GM12878 (cell line): Measurements from ENCODE around the gene PHRF1. TPM values are rescaled to one million over a fixed set of nuclear protein-coding genes. Genes with fewer than 3 reads are reported as not detected.

Source experiments
- ATF7 ChIP-seq: fragments of 450-650 bp; IDR thresholded peaks from 2 replicates; pipeline ENCODE4 v1.6.1; 2016; ENCODE audit warnings: low read depth, mild to moderate bottlenecking
- POLR2A ChIP-seq: IDR thresholded peaks from 2 replicates; pipeline ENCODE4 v1.6.1; 2011; ENCODE audit warnings: low read depth, mild to moderate bottlenecking, low read length
- POU2F2 ChIP-seq: IDR thresholded peaks from 3 replicates; pipeline ENCODE4 v1.6.1; 2011; ENCODE audit warnings: low read depth, mild to moderate bottlenecking, low read length, borderline replicate concordance
- RCOR1 ChIP-seq: conservative IDR thresholded peaks from 2 replicates; pipeline ENCODE4 v1.6.1; 2012; ENCODE audit warnings: low read depth, low read length, improper control_type of control experiment
- SIX5 ChIP-seq: IDR thresholded peaks from 2 replicates; pipeline ENCODE4 v1.6.1; 2011; ENCODE audit warnings: mild to moderate bottlenecking, low read depth, low read length, moderate library complexity; ENCODE audit not compliant: severe bottlenecking
- TCF3 ChIP-seq: IDR thresholded peaks from 2 replicates; pipeline ENCODE4 v1.6.1; 2012; ENCODE audit warnings: low read depth, mild to moderate bottlenecking, low read length, borderline replicate concordance; ENCODE audit not compliant: insufficient read depth
- ZNF274 ChIP-seq: IDR thresholded peaks from one replicate; pipeline ENCODE4 v1.8.0; 2011; ENCODE audit not compliant: insufficient read length, insufficient read depth
- polyA plus RNA-seq, 11 experiments: library from polyadenylated mRNA; depleted of rRNA in 4 of 11; unstranded in 6 of 11; stranded (reverse) in 5 of 11; fragments of >200 nt; fragmentation: Nextera tagmentation in 4 of 11; fragmentation: Illumina TruSeq in 1 of 11; extraction: Ambion mirVana in 4 of 11; extraction: Trizol in 1 of 11; gene quantifications; 1 replicate in 1 of 11; 2 replicates in 10 of 11; pipeline versions ENCODE4 v1.2.1 to v1.2.3, GENCODE V29; 2011 to 2016; ENCODE audit warnings: inconsistent platforms in 2 of 11, missing spikeins in 2 of 11, low read depth in 1 of 11
- total RNA-seq, 4 experiments: library from RNA; depleted of rRNA in 3 of 4; stranded (reverse); fragments of >200 nt in 3 of 4; fragmentation: Illumina TruSeq in 1 of 4; extraction: Trizol in 1 of 4; gene quantifications; 2 replicates each; pipeline versions ENCODE4 v1.2.1 to v1.2.3, GENCODE V29; 2013 to 2021
- TF ChIP-seq, protein P1 (sequence below): fragments of 150-350 bp; IDR thresholded peaks from 2 replicates; pipeline ENCODE4 v1.6.1; 2016; ENCODE audit warnings: low read depth, low read length
- TF ChIP-seq, protein P2 (sequence below): fragments of 450-650 bp; formaldehyde crosslinking; IDR thresholded peaks from 2 replicates; pipeline ENCODE4 v1.4.0; 2022; ENCODE audit warnings: mild to moderate bottlenecking, moderate library complexity
- TF ChIP-seq, protein P3 (sequence below): fragments of 450-650 bp; IDR thresholded peaks from 2 replicates; pipeline ENCODE4 v1.6.1; 2018; ENCODE audit warnings: mild to moderate bottlenecking, low read depth, moderate library complexity; ENCODE audit not compliant: partially characterized antibody
- TF ChIP-seq, protein P4 (sequence below): fragments of 450-650 bp; IDR thresholded peaks from 2 replicates; pipeline ENCODE4 v1.6.1; 2017; ENCODE audit warnings: mild to moderate bottlenecking, low read depth, inconsistent platforms; ENCODE audit not compliant: poor library complexity, severe bottlenecking
- TF ChIP-seq, protein P5 (sequence below): IDR thresholded peaks from 2 replicates; pipeline ENCODE4 v1.6.1; 2012; ENCODE audit warnings: low read depth, low read length, improper control_type of control experiment
- TF ChIP-seq, protein P6 (sequence below): fragments of 450-650 bp; IDR thresholded peaks from 2 replicates; pipeline ENCODE4 v1.6.1; 2016; ENCODE audit warnings: mild to moderate bottlenecking
- TF ChIP-seq, protein P7 (sequence below): fragments of 450-650 bp; IDR thresholded peaks from 2 replicates; pipeline ENCODE4 v1.6.1; 2014; ENCODE audit warnings: mild to moderate bottlenecking

The PHRF1 gene
- total and polyA plus RNA-seq, 10 of the 15 experiments (the other 5 are each of a cell fraction or from before 2014, with no cell fraction given): 0.13 to 43.5 (median 15.1) TPM

DNA sequence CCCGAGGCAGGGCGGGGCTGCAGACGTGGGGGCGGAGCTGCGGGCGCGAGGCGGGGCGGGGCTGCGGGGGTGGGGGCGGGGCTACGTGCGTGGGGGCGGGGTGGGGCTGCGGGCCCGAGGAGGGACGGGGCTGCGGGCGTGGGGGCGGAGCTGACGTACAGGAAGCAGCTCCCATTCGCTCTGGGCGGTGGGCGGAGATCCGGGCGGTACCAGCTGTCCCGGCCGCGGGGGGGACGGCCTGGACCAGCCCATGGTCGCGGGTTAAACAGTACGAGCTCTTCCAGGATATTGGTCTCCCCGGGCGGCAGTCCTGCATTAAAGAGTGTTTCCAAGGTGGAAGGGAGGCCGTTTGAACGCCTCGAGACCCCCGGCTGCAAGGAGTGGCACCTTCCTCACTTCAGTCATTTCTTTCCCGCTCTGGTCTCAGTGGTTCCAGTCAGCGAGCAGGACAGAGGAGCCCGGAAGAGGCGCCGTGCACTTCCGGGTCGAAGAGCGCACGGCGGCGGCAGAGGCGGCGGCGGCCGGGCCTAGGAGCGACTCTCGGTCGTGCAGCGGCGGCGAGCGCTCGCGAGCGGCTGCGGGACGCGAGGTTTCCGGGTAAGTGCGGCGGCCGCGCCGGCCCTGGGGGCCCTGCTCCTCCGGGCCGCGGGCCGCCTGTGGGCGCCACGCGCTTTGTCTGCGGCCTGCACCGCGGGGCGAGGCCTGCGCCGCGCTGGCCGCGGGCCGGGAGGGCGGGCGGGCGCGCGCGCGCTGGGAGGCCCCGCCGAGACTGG lies at the start of gene PHRF1 (continued):
- TF ChIP-seq, protein P1, sequence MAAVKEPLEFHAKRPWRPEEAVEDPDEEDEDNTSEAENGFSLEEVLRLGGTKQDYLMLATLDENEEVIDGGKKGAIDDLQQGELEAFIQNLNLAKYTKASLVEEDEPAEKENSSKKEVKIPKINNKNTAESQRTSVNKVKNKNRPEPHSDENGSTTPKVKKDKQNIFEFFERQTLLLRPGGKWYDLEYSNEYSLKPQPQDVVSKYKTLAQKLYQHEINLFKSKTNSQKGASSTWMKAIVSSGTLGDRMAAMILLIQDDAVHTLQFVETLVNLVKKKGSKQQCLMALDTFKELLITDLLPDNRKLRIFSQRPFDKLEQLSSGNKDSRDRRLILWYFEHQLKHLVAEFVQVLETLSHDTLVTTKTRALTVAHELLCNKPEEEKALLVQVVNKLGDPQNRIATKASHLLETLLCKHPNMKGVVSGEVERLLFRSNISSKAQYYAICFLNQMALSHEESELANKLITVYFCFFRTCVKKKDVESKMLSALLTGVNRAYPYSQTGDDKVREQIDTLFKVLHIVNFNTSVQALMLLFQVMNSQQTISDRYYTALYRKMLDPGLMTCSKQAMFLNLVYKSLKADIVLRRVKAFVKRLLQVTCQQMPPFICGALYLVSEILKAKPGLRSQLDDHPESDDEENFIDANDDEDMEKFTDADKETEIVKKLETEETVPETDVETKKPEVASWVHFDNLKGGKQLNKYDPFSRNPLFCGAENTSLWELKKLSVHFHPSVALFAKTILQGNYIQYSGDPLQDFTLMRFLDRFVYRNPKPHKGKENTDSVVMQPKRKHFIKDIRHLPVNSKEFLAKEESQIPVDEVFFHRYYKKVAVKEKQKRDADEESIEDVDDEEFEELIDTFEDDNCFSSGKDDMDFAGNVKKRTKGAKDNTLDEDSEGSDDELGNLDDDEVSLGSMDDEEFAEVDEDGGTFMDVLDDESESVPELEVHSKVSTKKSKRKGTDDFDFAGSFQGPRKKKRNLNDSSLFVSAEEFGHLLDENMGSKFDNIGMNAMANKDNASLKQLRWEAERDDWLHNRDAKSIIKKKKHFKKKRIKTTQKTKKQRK: no peak
- TF ChIP-seq RCOR1 (no peak), TCF3 (no peak), ZNF274 (no peak), POU2F2 (peak; percentile 60; the same call in 1 of the 3 replicates), POLR2A (peak; percentile 89), ATF7 (peak; percentile 100), SIX5 (peak; percentile 49)
- TF ChIP-seq, protein P2, sequence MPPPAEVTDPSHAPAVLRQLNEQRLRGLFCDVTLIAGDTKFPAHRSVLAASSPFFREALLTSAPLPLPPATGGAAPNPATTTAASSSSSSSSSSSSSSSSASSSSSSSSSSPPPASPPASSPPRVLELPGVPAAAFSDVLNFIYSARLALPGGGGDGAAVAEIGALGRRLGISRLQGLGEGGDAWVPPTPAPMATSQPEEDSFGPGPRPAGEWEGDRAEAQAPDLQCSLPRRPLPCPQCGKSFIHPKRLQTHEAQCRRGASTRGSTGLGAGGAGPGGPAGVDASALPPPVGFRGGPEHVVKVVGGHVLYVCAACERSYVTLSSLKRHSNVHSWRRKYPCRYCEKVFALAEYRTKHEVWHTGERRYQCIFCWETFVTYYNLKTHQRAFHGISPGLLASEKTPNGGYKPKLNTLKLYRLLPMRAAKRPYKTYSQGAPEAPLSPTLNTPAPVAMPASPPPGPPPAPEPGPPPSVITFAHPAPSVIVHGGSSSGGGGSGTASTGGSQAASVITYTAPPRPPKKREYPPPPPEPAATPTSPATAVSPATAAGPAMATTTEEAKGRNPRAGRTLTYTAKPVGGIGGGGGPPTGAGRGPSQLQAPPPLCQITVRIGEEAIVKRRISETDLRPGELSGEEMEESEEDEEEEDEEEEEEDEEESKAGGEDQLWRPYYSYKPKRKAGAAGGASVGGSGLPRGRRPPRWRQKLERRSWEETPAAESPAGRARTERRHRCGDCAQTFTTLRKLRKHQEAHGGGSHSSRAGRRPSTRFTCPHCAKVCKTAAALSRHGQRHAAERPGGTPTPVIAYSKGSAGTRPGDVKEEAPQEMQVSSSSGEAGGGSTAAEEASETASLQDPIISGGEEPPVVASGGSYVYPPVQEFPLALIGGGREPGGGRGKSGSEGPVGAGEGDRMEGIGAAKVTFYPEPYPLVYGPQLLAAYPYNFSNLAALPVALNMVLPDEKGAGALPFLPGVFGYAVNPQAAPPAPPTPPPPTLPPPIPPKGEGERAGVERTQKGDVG: no peak
- TF ChIP-seq, protein P3, sequence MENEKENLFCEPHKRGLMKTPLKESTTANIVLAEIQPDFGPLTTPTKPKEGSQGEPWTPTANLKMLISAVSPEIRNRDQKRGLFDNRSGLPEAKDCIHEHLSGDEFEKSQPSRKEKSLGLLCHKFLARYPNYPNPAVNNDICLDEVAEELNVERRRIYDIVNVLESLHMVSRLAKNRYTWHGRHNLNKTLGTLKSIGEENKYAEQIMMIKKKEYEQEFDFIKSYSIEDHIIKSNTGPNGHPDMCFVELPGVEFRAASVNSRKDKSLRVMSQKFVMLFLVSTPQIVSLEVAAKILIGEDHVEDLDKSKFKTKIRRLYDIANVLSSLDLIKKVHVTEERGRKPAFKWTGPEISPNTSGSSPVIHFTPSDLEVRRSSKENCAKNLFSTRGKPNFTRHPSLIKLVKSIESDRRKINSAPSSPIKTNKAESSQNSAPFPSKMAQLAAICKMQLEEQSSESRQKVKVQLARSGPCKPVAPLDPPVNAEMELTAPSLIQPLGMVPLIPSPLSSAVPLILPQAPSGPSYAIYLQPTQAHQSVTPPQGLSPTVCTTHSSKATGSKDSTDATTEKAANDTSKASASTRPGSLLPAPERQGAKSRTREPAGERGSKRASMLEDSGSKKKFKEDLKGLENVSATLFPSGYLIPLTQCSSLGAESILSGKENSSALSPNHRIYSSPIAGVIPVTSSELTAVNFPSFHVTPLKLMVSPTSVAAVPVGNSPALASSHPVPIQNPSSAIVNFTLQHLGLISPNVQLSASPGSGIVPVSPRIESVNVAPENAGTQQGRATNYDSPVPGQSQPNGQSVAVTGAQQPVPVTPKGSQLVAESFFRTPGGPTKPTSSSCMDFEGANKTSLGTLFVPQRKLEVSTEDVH: peak; percentile 94
- TF ChIP-seq, protein P4, sequence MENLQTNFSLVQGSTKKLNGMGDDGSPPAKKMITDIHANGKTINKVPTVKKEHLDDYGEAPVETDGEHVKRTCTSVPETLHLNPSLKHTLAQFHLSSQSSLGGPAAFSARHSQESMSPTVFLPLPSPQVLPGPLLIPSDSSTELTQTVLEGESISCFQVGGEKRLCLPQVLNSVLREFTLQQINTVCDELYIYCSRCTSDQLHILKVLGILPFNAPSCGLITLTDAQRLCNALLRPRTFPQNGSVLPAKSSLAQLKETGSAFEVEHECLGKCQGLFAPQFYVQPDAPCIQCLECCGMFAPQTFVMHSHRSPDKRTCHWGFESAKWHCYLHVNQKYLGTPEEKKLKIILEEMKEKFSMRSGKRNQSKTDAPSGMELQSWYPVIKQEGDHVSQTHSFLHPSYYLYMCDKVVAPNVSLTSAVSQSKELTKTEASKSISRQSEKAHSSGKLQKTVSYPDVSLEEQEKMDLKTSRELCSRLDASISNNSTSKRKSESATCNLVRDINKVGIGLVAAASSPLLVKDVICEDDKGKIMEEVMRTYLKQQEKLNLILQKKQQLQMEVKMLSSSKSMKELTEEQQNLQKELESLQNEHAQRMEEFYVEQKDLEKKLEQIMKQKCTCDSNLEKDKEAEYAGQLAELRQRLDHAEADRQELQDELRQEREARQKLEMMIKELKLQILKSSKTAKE: peak; percentile 97
- TF ChIP-seq, protein P5, sequence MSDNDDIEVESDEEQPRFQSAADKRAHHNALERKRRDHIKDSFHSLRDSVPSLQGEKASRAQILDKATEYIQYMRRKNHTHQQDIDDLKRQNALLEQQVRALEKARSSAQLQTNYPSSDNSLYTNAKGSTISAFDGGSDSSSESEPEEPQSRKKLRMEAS: no peak; the same call in 1 of the 2 replicates
- TF ChIP-seq, protein P6, sequence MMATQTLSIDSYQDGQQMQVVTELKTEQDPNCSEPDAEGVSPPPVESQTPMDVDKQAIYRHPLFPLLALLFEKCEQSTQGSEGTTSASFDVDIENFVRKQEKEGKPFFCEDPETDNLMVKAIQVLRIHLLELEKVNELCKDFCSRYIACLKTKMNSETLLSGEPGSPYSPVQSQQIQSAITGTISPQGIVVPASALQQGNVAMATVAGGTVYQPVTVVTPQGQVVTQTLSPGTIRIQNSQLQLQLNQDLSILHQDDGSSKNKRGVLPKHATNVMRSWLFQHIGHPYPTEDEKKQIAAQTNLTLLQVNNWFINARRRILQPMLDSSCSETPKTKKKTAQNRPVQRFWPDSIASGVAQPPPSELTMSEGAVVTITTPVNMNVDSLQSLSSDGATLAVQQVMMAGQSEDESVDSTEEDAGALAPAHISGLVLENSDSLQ: peak; percentile 69
- TF ChIP-seq, protein P7, sequence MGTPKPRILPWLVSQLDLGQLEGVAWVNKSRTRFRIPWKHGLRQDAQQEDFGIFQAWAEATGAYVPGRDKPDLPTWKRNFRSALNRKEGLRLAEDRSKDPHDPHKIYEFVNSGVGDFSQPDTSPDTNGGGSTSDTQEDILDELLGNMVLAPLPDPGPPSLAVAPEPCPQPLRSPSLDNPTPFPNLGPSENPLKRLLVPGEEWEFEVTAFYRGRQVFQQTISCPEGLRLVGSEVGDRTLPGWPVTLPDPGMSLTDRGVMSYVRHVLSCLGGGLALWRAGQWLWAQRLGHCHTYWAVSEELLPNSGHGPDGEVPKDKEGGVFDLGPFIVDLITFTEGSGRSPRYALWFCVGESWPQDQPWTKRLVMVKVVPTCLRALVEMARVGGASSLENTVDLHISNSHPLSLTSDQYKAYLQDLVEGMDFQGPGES: peak; percentile 70
